ENCODE results near the gene PSENEN.

DNA sequence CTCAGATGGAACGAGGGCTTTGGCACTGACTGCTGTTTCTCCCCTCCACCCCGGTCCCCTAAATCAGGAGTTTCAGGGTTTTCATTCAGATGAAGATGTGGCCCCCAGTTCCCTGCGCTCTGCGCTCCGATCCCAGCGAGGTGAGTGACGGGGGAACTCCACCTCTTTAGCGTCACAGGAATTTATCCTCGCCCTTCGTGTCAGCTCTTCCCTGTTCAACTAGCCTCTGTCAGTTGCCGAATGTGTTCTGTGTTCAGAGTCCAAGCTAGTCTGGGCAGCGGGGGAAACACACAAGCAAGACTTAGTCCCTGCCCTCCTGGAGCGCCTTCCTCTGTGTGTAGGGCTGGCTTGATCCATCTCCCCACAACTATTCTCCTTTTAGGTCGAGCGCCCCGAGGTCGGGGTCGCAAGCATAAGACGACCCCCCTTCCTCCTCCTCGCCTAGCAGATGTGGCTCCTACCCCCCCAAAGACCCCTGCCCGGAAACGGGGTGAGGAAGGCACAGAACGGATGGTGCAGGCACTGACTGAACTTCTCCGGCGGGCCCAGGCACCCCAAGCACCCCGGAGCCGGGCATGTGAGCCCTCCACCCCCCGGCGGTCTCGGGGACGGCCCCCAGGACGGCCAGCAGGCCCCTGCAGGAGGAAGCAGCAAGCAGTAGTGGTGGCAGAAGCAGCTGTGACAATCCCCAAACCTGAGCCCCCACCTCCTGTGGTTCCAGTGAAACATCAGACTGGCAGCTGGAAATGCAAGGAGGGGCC, 25.9 kb upstream of the PSENEN start:
- no peak for TF ChIP-seq EZH2 (IDR thresholded peaks at IDR 0.05; ENCODE audit: low read length)
- TF ChIP-seq, protein P1, sequence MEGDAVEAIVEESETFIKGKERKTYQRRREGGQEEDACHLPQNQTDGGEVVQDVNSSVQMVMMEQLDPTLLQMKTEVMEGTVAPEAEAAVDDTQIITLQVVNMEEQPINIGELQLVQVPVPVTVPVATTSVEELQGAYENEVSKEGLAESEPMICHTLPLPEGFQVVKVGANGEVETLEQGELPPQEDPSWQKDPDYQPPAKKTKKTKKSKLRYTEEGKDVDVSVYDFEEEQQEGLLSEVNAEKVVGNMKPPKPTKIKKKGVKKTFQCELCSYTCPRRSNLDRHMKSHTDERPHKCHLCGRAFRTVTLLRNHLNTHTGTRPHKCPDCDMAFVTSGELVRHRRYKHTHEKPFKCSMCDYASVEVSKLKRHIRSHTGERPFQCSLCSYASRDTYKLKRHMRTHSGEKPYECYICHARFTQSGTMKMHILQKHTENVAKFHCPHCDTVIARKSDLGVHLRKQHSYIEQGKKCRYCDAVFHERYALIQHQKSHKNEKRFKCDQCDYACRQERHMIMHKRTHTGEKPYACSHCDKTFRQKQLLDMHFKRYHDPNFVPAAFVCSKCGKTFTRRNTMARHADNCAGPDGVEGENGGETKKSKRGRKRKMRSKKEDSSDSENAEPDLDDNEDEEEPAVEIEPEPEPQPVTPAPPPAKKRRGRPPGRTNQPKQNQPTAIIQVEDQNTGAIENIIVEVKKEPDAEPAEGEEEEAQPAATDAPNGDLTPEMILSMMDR (optimal IDR thresholded peaks at IDR 0.05 in 1 of 3, IDR thresholded peaks at IDR 0.05 in 1 of 3, conservative IDR thresholded peaks at IDR 0.05 in 1 of 3; ENCODE audit: extremely low read depth in 1 of 3, insufficient read depth in 2 of 3, low read length in 3 of 3) = no peak

Measured in keratinocyte (primary cell).